Measurements from ENCODE around the gene EIPR1. TPM values are rescaled to one million over a fixed set of nuclear protein-coding genes. Genes with fewer than 3 reads are reported as not detected.

Gene EIPR1
- total RNA-seq, 1 donor from 2014 or later: 27.8 TPM

DNA sequence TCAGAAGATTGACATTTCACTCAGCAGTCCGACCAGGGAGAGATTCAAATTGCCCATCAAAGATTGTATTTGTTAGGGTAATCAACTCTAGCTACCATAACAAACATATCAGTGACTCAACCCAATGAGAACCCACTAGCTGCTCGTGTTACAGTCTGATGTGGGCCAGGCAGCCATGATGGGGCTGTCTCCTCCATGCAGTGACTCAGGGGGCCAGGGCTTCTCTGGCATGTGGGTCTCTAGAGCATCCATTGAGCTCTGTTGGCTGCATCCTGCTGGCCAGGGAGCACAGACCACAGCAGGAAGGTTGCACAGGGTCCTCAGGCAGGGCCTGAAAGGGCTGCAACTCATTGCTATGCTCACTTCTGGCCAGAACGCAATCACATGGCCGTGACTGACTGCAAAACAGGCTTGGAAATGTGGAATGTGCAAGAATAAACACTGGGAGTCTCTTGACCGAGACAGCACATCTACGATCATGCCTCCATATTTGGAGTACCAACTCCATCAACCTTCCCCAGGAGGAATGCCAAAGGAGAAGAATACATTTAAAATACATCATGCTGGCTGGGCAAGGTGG, 216.8 kb downstream of the EIPR1 start:
- no peak overlapping the region for H3K4me3 ChIP-seq (ENCODE audit: insufficient read depth, low read depth, low read length)
- no peak overlapping the region for H3K4me3 Mint-ChIP-seq (ENCODE audit: unreplicated experiment)
- H3K27me3 ChIP-seq (ENCODE audit: insufficient read depth, low read length): no peaks in the 10 kb centered on the region
- H2AFZ ChIP-seq (ENCODE audit: low read depth, low read length): no peak overlapping the region
- H3K9me3 Mint-ChIP-seq (ENCODE audit: unreplicated experiment): peaks cover 12% of the 10 kb centered on the region
- no peaks in the 10 kb centered on the region for H3K79me2 ChIP-seq (ENCODE audit: insufficient read depth, low read length)
- H4K20me1 ChIP-seq (ENCODE audit: insufficient read depth, low read length): peaks cover 7% of the 10 kb centered on the region
- TF ChIP-seq, protein P1, sequence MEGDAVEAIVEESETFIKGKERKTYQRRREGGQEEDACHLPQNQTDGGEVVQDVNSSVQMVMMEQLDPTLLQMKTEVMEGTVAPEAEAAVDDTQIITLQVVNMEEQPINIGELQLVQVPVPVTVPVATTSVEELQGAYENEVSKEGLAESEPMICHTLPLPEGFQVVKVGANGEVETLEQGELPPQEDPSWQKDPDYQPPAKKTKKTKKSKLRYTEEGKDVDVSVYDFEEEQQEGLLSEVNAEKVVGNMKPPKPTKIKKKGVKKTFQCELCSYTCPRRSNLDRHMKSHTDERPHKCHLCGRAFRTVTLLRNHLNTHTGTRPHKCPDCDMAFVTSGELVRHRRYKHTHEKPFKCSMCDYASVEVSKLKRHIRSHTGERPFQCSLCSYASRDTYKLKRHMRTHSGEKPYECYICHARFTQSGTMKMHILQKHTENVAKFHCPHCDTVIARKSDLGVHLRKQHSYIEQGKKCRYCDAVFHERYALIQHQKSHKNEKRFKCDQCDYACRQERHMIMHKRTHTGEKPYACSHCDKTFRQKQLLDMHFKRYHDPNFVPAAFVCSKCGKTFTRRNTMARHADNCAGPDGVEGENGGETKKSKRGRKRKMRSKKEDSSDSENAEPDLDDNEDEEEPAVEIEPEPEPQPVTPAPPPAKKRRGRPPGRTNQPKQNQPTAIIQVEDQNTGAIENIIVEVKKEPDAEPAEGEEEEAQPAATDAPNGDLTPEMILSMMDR (IDR thresholded peaks at IDR 0.05; ENCODE audit: insufficient read depth, low read depth, low read length): no peak
- TF ChIP-seq EZH2 (IDR thresholded peaks at IDR 0.05; ENCODE audit: insufficient read depth, low read length): no peak
- no peaks in the 10 kb centered on the region for H3K36me3 ChIP-seq (ENCODE audit: insufficient read depth, low read length)
- H3K4me1 ChIP-seq (ENCODE audit: insufficient read depth, low read length): no peaks in the 10 kb centered on the region
- H3K4me2 ChIP-seq (ENCODE audit: low read length): no peak overlapping the region
- FAIRE-seq (no peak), DNase-seq (ENCODE audit: low read depth) (no peak)
- H3K27me3 Mint-ChIP-seq (ENCODE audit: low read depth, unreplicated experiment): no peaks in the 10 kb centered on the region
- peaks cover 18% of the 10 kb centered on the region for H3K36me3 Mint-ChIP-seq (ENCODE audit: low read depth, unreplicated experiment)
- no peak overlapping the region for H3K27ac Mint-ChIP-seq (ENCODE audit: unreplicated experiment)
- no peak overlapping the region for H3K9ac ChIP-seq (ENCODE audit: low read length)
- no peak overlapping the region for H3K27ac ChIP-seq (ENCODE audit: low read depth, low read length)
- no peaks in the 10 kb centered on the region for H3K9me3 ChIP-seq (ENCODE audit: insufficient read depth, low read depth, low read length)
- H3K4me1 Mint-ChIP-seq (ENCODE audit: low read depth, unreplicated experiment): peaks cover 3% of the 10 kb centered on the region

- no peak overlapping the region for H3K27ac ChIP-seq (ENCODE audit: low read depth, low read length)
- no peaks in the 10 kb centered on the region for H3K4me1 ChIP-seq (ENCODE audit: insufficient read depth, low read length)
- no peaks in the 10 kb centered on the region for H3K79me2 ChIP-seq (ENCODE audit: insufficient read depth, low read length)
- Mint-ChIP-seq H3K36me3 (ENCODE audit: low read depth, unreplicated experiment) (peaks cover 14% of the 10 kb centered on the region), H3K4me1 (ENCODE audit: low read depth, unreplicated experiment) (peaks cover 3% of the 10 kb centered on the region), H3K4me3 (ENCODE audit: unreplicated experiment) (no peak overlapping the region), H3K27ac (ENCODE audit: unreplicated experiment) (no peak overlapping the region), H3K9me3 (ENCODE audit: unreplicated experiment) (peaks cover 10% of the 10 kb centered on the region), H3K27me3 (ENCODE audit: low read depth, unreplicated experiment) (no peaks in the 10 kb centered on the region)
- no peaks in the 10 kb centered on the region for H3K27me3 ChIP-seq (ENCODE audit: insufficient read depth, low read length)
- TF ChIP-seq EZH2 (IDR thresholded peaks at IDR 0.05; ENCODE audit: insufficient read depth, low read length): no peak
- TF ChIP-seq, protein P1 (IDR thresholded peaks at IDR 0.05; ENCODE audit: insufficient read depth, low read depth, low read length): no peak
- FAIRE-seq: no peak
- H3K36me3 ChIP-seq (ENCODE audit: insufficient read depth, low read length): no peaks in the 10 kb centered on the region
- H3K9me3 ChIP-seq (ENCODE audit: insufficient read depth, low read depth, low read length): no peaks in the 10 kb centered on the region
- no peak overlapping the region for H3K9ac ChIP-seq (ENCODE audit: low read length)
- H4K20me1 ChIP-seq (ENCODE audit: insufficient read depth, low read length): peaks cover 7% of the 10 kb centered on the region
- H3K4me3 ChIP-seq (ENCODE audit: insufficient read depth, low read depth, low read length): no peak overlapping the region
- no peak overlapping the region for H2AFZ ChIP-seq (ENCODE audit: low read depth, low read length)
- H3K4me2 ChIP-seq (ENCODE audit: low read length): no peak overlapping the region
- no peak for DNase-seq (ENCODE audit: low read depth)
Observed at GRCh38 chr2:3159782-3160545, 217.7 kb downstream of the EIPR1 start.

GRCh38 chr2:3154700-3155099, 222.9 kb downstream of the EIPR1 start:
- H3K27me3 ChIP-seq (ENCODE audit: insufficient read depth, low read length): no peaks in the 10 kb centered on the region
- H3K4me1 ChIP-seq (ENCODE audit: insufficient read depth, low read length): no peaks in the 10 kb centered on the region
- DNase-seq (ENCODE audit: low read depth): no peak
- Mint-ChIP-seq H3K4me1 (ENCODE audit: low read depth, unreplicated experiment) (peaks cover 4% of the 10 kb centered on the region), H3K27ac (ENCODE audit: unreplicated experiment) (no peak overlapping the region), H3K36me3 (ENCODE audit: low read depth, unreplicated experiment) (peaks cover 16% of the 10 kb centered on the region), H3K27me3 (ENCODE audit: low read depth, unreplicated experiment) (no peaks in the 10 kb centered on the region), H3K4me3 (ENCODE audit: unreplicated experiment) (no peak overlapping the region), H3K9me3 (ENCODE audit: unreplicated experiment) (peaks cover 8% of the 10 kb centered on the region)
- H3K79me2 ChIP-seq (ENCODE audit: insufficient read depth, low read length): no peaks in the 10 kb centered on the region
- TF ChIP-seq, protein P1 (IDR thresholded peaks at IDR 0.05; ENCODE audit: insufficient read depth, low read depth, low read length): no peak
- TF ChIP-seq EZH2 (IDR thresholded peaks at IDR 0.05; ENCODE audit: insufficient read depth, low read length): no peak
- FAIRE-seq: no peak
- peaks cover 7% of the 10 kb centered on the region for H4K20me1 ChIP-seq (ENCODE audit: insufficient read depth, low read length)
- no peak overlapping the region for H3K27ac ChIP-seq (ENCODE audit: low read depth, low read length)
- no peak overlapping the region for H3K9ac ChIP-seq (ENCODE audit: low read length)
- no peak overlapping the region for H2AFZ ChIP-seq (ENCODE audit: low read depth, low read length)
- no peaks in the 10 kb centered on the region for H3K36me3 ChIP-seq (ENCODE audit: insufficient read depth, low read length)
- no peak overlapping the region for H3K4me3 ChIP-seq (ENCODE audit: insufficient read depth, low read depth, low read length)
- no peaks in the 10 kb centered on the region for H3K9me3 ChIP-seq (ENCODE audit: insufficient read depth, low read depth, low read length)
- H3K4me2 ChIP-seq (ENCODE audit: low read length): no peak overlapping the region
